Common myeloid progenitor, CD34-positive (primary cell): ENCODE results near the gene IL12RB2.
"Not testable (repeated sequence)": the region's sequence is repeated elsewhere in the genome, so short reads cannot be mapped to it uniquely, and the experiment has no call there.

Source experiments
- CTCF ChIA-PET: fragments of 350-600 bp; sonication (Branson Sonifier 250); formaldehyde crosslinking; loops from one replicate; lab custom pipeline; 2021; ENCODE audit warnings: antibody characterized with exemption; lab: Charles Lee
- POLR2A ChIA-PET: fragments of 350-600 bp; sonication (Branson Sonifier 250); formaldehyde crosslinking; loops from one replicate; lab custom pipeline; 2021; ENCODE audit warnings: antibody characterized with exemption; lab: Charles Lee
- DNase-seq, 3 donors: peaks; one replicate each; pipeline versions ENCODE4 v3.0.0 to v3.0.0-alpha.2; 2013
- H3K27ac ChIP-seq, 2 experiments: 1 replicate in 1 of 2; 2 replicates in 1 of 2; pipeline ENCODE4 v1.7.0; 2013; ENCODE audit warnings: inconsistent platforms in 2 of 2, low read length in 2 of 2, mild to moderate bottlenecking in 2 of 2, low read depth in 1 of 2, moderate library complexity in 1 of 2; ENCODE audit not compliant: severe bottlenecking in 2 of 2, insufficient read depth in 1 of 2, poor library complexity in 1 of 2
- H3K27me3 ChIP-seq, 5 experiments: replicated peaks in 2 of 5; 1 replicate in 3 of 5; 2 replicates in 2 of 5; pipeline versions ENCODE4 v1.6.1 to v1.7.0; 2013; ENCODE audit warnings: low read length in 4 of 5, mild to moderate bottlenecking in 2 of 5, moderate library complexity in 2 of 5, inconsistent platforms in 1 of 5; ENCODE audit not compliant: insufficient read depth in 5 of 5, control insufficient read depth in 4 of 5
- H3K36me3 ChIP-seq, 4 experiments: 1 replicate in 2 of 4; 2 replicates in 2 of 4; pipeline versions ENCODE4 v1.6.1 to v1.7.0; 2013; ENCODE audit warnings: low read length in 3 of 4, control low read depth in 1 of 4, mild to moderate bottlenecking in 1 of 4; ENCODE audit not compliant: control insufficient read depth in 4 of 4, insufficient read depth in 4 of 4
- H3K4me1 ChIP-seq, 4 experiments: 1 replicate in 3 of 4; 2 replicates in 1 of 4; pipeline versions ENCODE4 v1.6.1 to v1.7.1; 2013; ENCODE audit warnings: low read length in 3 of 4, mild to moderate bottlenecking in 3 of 4, control low read depth in 1 of 4, inconsistent platforms in 1 of 4, moderate library complexity in 1 of 4; ENCODE audit not compliant: control insufficient read depth in 4 of 4, insufficient read depth in 4 of 4; ENCODE audit errors: control extremely low read depth in 1 of 4
- H3K4me3 ChIP-seq, 7 experiments: 1 replicate in 4 of 7; 2 replicates in 3 of 7; pipeline versions ENCODE4 v1.5.1 to v1.7.0; 2013; ENCODE audit warnings: mild to moderate bottlenecking in 7 of 7, low read length in 6 of 7, moderate library complexity in 6 of 7, inconsistent platforms in 2 of 7, low read depth in 2 of 7, control low read depth in 1 of 7; ENCODE audit not compliant: insufficient read depth in 4 of 7, control insufficient read depth in 1 of 7; ENCODE audit errors: extremely low read depth in 1 of 7
- H3K9me3 ChIP-seq, 5 experiments: 1 replicate in 4 of 5; 2 replicates in 1 of 5; pipeline versions ENCODE4 v1.6.1 to v1.7.1; 2013; ENCODE audit warnings: low read length in 4 of 5, mild to moderate bottlenecking in 2 of 5, inconsistent platforms in 1 of 5, low read depth in 1 of 5, moderate library complexity in 1 of 5; ENCODE audit not compliant: control insufficient read depth in 4 of 5, insufficient read depth in 2 of 5; ENCODE audit errors: control extremely low read depth in 1 of 5
- WGBS: methylation state at CpG from one replicate; pipeline ENCODE4 v1.1.5; 2013; ENCODE audit not compliant: insufficient coverage; 5-methylcytosine and 5-hydroxymethylcytosine counted together

The IL12RB2 gene

DNA sequence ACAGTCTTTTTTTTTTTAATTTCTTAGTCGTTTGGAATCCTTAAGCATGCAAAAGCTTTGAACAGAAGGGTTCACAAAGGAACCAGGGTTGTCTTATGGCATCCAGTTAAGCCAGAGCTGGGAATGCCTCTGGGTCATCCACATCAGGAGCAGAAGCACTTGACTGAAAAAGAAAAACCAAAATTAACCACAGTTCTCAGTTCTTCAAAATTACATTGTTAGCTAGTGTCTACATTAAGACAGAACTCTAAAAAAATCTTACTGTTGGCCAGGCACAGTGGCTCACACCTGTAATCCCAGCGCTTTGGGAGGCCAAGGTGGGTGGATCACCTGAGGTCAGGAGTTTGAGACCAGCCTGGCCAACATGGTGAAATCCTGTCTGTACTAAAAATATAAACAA is 105.4 kb downstream of the IL12RB2 start:
- WGBS: 67% methylated on average over 1 of the region's 2 CpGs
- POLR2A ChIA-PET: not testable (repeated sequence)

DNA sequence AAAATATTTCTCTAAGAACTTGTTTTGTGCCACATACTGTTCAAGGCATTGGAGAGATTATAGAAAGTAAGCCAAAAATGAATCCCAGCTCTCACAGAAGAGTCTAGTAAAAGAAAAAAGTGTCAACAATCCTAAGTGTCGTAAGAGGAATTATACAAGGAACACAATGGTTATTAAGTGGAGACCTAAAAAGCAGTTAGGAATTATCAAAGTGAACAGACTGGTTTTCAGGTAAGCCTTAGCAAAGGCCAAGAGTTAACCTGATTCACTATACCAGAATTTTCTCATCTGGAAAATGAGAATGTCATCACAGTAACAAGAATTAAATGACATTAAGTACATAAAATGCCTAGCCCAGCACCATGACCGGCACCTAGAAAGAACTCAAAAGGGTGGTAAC is 106.9 kb downstream of the IL12RB2 start:
- Histone ChIP-seq H3K36me3 (peaks cover 18 to 84% (median 60%) of the 10 kb centered on the region in 4 experiments), H3K4me3 (no peak overlapping the region), H3K27me3 (no peaks in the 10 kb centered on the region), H3K9me3 (no peaks in the 10 kb centered on the region), H3K4me1 (no peaks in the 10 kb centered on the region), H3K27ac (peak overlapping the region in 1 of 2 experiments; percentile 26)
- ChIA-PET CTCF (interaction anchor here (1.1 kb wide), 1 partner anchor 14 kb away, joined by 3 read pairs; no protein-coding TSS in a partner anchor), POLR2A (interaction anchor here (1.5 kb wide), 1 partner anchor 12 kb away, joined by 3 read pairs; no protein-coding TSS in a partner anchor)
- WGBS: 100% methylated on average over 1 of the region's 2 CpGs
- no peak for DNase-seq

More for the DNA sequence above, 105.4 kb downstream of the IL12RB2 start:
- CTCF ChIA-PET: interaction anchor here (1.7 kb wide), 1 partner anchor 79 kb away, joined by 4 read pairs; no protein-coding TSS in a partner anchor
- peaks cover 15 to 72% (median 49%) of the 10 kb centered on the region in 4 experiments for H3K36me3 ChIP-seq
- not testable (repeated sequence) for H3K27me3 ChIP-seq, H3K4me3 ChIP-seq, DNase-seq, H3K4me1 ChIP-seq, H3K27ac ChIP-seq, H3K9me3 ChIP-seq

DNA sequence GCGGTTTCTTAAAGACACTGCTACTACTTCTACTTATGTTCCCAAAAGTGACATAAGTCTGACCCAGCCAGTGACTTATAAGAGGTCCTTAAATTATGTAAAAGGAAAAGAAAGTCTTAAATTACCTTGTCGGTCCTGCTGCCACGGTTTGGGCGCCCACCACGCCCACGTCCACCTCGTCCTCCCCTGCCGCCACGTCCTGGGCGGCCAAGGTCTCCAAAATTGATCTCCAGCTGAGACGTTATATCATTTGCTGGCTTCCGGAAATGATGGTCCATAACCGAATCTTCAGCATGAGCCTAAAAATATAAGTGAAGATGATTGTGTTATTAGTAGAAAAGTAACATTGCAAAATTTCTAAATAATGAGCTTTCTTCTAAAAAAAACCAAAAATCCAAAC is 107.4 kb downstream of the IL12RB2 start:
- Histone ChIP-seq H3K27ac (no peak overlapping the region), H3K36me3 (peaks cover 18 to 81% (median 59%) of the 10 kb centered on the region in 4 experiments), H3K4me1 (no peaks in the 10 kb centered on the region), H3K27me3 (no peaks in the 10 kb centered on the region), H3K4me3 (no peak overlapping the region), H3K9me3 (no peaks in the 10 kb centered on the region)
- ChIA-PET CTCF (interaction anchor here (1.1 to 1.6 kb wide), 2 partner anchors 13 to 85 kb away, joined by 3 to 4 read pairs; no protein-coding TSS in a partner anchor), POLR2A (interaction anchor here (1.5 kb wide), 1 partner anchor 11 kb away, joined by 3 read pairs; no protein-coding TSS in a partner anchor)
- DNase-seq: no peak
- 87% methylated on average over 6 of the region's 13 CpGs for WGBS

DNA sequence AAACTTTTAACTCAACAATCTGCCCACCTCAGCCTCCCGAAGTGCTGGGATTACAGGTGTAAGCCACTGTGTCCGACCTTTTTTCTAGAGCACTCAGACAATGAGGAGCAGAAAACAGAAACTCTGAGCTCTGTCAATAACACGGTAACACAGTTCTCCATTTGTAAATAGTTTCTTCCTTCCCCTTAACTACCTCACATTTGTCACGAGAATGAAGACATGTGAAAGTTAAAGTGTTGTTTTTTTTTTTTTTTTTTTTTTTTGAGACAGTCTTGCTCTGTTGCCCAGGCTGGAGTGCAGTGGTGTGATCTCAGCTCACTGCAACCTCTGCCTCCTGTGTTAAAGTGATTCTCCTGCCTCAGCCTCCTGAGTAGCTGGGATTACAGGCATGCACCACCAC is 110.1 kb downstream of the IL12RB2 start:
- peaks cover 36 to 93% (median 62%) of the 10 kb centered on the region in 4 experiments for H3K36me3 ChIP-seq
- H3K4me3 ChIP-seq, DNase-seq, H3K27me3 ChIP-seq, H3K4me1 ChIP-seq, H3K9me3 ChIP-seq, H3K27ac ChIP-seq, POLR2A ChIA-PET: not testable (repeated sequence)
- WGBS: 96% methylated on average over 2 of the region's 4 CpGs
- CTCF ChIA-PET: interaction anchor here (0.6 kb wide), 1 partner anchor 11 kb away, joined by 3 read pairs; no protein-coding TSS in a partner anchor

DNA sequence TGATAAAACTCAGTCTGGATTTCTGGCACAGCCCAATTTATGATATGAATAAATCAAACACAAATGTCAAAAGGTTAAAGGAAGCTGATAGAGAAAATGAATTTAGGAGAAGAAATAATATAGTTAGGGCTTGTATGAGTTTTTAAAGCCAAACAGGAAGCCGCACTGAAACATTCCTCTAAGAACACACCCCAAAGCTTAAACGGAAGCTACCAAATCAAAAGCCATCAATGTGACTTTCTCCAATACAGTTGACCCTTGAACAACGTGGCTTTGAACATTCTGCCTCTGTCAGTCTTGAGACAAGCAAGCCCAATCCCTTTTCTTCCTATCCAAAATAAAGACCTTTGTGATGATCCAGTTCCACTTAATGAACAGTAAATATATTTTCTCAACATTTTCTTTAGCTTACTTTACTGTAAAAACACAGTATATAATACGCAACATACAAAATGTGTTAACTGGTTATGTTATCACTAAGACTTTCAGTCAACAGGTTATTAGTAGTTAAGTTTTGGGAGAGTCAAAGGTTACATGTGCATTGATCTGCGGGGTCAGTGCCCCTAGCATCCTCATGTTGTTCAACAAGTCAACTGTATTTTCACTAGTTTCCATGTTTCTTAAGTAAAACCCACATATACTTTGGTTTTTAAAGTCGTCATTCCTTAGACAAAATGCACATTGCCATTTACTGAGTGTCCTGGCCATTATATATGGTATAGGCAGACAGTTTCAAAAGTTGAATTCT is 111.3 kb downstream of the IL12RB2 start:
- peak overlapping the region in 1 of 2 experiments; percentile 17 for H3K27ac ChIP-seq
- 67% methylated on average over 3 of the region's 6 CpGs for WGBS
- no peaks in the 10 kb centered on the region for H3K27me3 ChIP-seq
- H3K4me1 ChIP-seq: no peaks in the 10 kb centered on the region
- H3K4me3 ChIP-seq: no peak overlapping the region
- peaks cover 40 to 95% (median 67%) of the 10 kb centered on the region in 4 experiments for H3K36me3 ChIP-seq
- POLR2A ChIA-PET: no interaction called here
- H3K9me3 ChIP-seq: no peaks in the 10 kb centered on the region
- no peak for DNase-seq
- CTCF ChIA-PET: interaction anchor here (0.9 to 1.6 kb wide), 4 partner anchors 10 to 205 kb away, joined by 3 to 7 read pairs (median 4); no protein-coding TSS in a partner anchor

DNA sequence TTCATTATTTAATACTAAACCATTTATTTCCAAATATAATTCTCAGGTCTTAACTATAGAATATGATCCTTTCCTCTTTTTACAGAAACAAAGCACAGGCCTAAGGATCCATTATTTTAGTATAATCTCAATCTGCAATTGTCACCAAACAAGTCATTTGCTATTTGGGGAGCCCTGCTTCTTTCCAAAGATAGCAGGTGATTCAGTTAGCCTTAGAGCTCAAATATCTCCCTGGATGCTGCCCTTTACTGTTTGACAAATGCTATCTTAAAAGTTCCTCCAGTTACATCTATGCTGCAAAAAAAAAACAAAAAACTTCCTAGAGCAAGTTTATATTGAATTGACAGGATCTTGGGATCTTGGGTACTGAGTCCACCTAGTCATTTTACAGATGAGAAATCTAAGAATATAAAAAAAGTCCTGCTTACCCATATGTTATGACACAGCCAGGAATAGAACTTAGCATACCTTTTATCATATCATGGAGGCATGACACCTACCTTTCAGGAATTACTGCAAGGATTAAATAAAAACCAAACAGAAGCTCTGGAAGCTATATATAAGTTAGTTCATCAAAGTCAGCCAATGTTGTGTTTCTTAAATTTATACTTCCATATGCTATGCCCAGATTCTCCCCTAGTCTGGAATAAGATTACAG is 113.3 kb downstream of the IL12RB2 start:
- ChIA-PET CTCF (no interaction called here), POLR2A (no interaction called here)
- Histone ChIP-seq H3K27ac (peak overlapping the region in 1 of 2 experiments; percentile 23), H3K9me3 (no peaks in the 10 kb centered on the region), H3K36me3 (peaks cover 36 to 94% (median 65%) of the 10 kb centered on the region in 4 experiments), H3K4me1 (no peaks in the 10 kb centered on the region), H3K4me3 (no peak overlapping the region), H3K27me3 (no peaks in the 10 kb centered on the region)
- no peak for DNase-seq
